ENCODE data around the gene PDE8B.

The PDE8B gene

GRCh38 chr5:77170196-77170890 is 40.1 kb upstream of the PDE8B start:
- no peak for DNase-seq (ENCODE audit: low spot score)
- in situ Hi-C loops (cut with MboI; ENCODE audit: low sequenced_read_pairs, unreplicated experiment): loop anchor here (25.0 kb wide), 1 partner anchor 1092 kb away; no protein-coding TSS in a partner anchor
- no peak for TF ChIP-seq CTCF (IDR thresholded peaks at IDR 0.05; ENCODE audit: borderline replicate concordance, control extremely low read depth, extremely low read depth, insufficient read depth, missing control alignments)

GRCh38 chr5:77171141-77171910 is 39.2 kb upstream of the PDE8B start:
- no peak for TF ChIP-seq CTCF (IDR thresholded peaks at IDR 0.05; ENCODE audit: borderline replicate concordance, control extremely low read depth, extremely low read depth, insufficient read depth, missing control alignments)
- in situ Hi-C loops (cut with MboI; ENCODE audit: low sequenced_read_pairs, unreplicated experiment): loop anchor here (25.0 kb wide), 1 partner anchor 1091 kb away; no protein-coding TSS in a partner anchor
- no peak for DNase-seq (ENCODE audit: low spot score)

- no peak for TF ChIP-seq CTCF (IDR thresholded peaks at IDR 0.05; ENCODE audit: borderline replicate concordance, control extremely low read depth, extremely low read depth, insufficient read depth, missing control alignments)
- no peak for DNase-seq (ENCODE audit: low spot score)
- in situ Hi-C loops (cut with MboI; ENCODE audit: low sequenced_read_pairs, unreplicated experiment): loop anchor here (25.0 kb wide), 1 partner anchor 1089 kb away; no protein-coding TSS in a partner anchor
Measured at GRCh38 chr5:77172713-77173328, 37.7 kb upstream of the PDE8B start.

GRCh38 chr5:77174526-77174925 is 36.0 kb upstream of the PDE8B start:
- TF ChIP-seq CTCF (IDR thresholded peaks at IDR 0.05; ENCODE audit: borderline replicate concordance, control extremely low read depth, extremely low read depth, insufficient read depth, missing control alignments): no peak
- DNase-seq (ENCODE audit: low spot score): no peak
- in situ Hi-C loops (cut with MboI; ENCODE audit: low sequenced_read_pairs, unreplicated experiment): loop anchor here (25.0 kb wide), 1 partner anchor 1088 kb away; no protein-coding TSS in a partner anchor

- in situ Hi-C loops (cut with MboI; ENCODE audit: low sequenced_read_pairs, unreplicated experiment): no loop called here
- TF ChIP-seq CTCF (IDR thresholded peaks at IDR 0.05; ENCODE audit: borderline replicate concordance, control extremely low read depth, extremely low read depth, insufficient read depth, missing control alignments): no peak
- DNase-seq (ENCODE audit: low spot score): no peak
Measured at GRCh38 chr5:77175231-77175630, 35.2 kb upstream of the PDE8B start.

- TF ChIP-seq CTCF (IDR thresholded peaks at IDR 0.05; ENCODE audit: borderline replicate concordance, control extremely low read depth, extremely low read depth, insufficient read depth, missing control alignments): no peak
- in situ Hi-C loops (cut with MboI; ENCODE audit: low sequenced_read_pairs, unreplicated experiment): no loop called here
- no peak for DNase-seq (ENCODE audit: low spot score)
Measured at GRCh38 chr5:77176429-77176828, 34.1 kb upstream of the PDE8B start.
